Measurements from ENCODE around the gene S1PR4.

The S1PR4 gene

DNA sequence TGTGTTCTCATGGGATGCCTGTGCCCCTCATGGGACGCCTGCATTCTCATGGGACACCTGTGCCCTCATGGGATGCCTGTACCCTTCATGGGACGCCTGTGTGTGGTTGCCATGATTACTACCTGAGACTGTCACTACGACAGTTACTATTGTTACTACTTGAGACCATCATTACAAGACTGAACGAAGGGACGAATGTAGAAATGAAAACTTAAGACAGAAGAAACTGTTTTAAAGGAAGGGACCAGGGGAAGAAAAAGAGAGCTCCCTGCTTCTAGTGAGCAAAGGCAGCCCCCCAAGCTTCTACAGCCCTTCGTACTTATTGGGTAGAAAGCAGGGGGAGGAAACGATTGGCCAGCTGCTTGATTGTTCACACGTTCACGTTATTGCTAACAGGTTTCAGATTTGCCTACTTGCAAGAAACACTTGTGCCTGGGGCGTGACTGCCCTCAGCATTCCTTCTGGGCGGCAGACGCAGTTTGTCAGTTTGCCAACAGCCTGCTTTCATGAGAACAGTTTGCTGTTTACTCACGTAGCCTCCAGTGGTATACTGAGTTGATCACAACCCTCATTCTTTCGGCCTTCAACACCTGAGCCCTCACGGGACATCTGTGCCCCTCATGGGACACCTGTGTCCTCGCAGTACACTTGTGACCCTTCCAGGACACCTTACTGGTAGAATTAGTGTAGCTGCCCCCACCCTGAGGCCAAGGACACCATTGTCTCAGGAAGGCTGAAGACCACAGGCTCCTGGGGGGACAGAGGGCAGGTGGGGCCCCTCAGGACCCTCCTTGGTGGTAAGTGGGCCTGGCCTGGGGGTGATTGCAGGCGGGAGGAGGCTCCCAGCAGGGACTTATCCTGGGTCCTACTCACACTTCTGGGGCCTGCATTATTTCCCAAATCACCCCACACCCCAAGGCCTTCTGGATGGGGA is 2.5 kb upstream of the S1PR4 start:
- no peaks in the 10 kb centered on the region for H3K27me3 ChIP-seq (ENCODE audit: insufficient read depth, poor library complexity, severe bottlenecking)
- no peak overlapping the region; the same call in 1 of the 2 replicates for H3K27ac ChIP-seq (replicated peaks)
- DNase-seq (ENCODE audit: low read depth in 1 of 2, low spot score in 1 of 2): no peak
- TF ChIP-seq, protein P1, sequence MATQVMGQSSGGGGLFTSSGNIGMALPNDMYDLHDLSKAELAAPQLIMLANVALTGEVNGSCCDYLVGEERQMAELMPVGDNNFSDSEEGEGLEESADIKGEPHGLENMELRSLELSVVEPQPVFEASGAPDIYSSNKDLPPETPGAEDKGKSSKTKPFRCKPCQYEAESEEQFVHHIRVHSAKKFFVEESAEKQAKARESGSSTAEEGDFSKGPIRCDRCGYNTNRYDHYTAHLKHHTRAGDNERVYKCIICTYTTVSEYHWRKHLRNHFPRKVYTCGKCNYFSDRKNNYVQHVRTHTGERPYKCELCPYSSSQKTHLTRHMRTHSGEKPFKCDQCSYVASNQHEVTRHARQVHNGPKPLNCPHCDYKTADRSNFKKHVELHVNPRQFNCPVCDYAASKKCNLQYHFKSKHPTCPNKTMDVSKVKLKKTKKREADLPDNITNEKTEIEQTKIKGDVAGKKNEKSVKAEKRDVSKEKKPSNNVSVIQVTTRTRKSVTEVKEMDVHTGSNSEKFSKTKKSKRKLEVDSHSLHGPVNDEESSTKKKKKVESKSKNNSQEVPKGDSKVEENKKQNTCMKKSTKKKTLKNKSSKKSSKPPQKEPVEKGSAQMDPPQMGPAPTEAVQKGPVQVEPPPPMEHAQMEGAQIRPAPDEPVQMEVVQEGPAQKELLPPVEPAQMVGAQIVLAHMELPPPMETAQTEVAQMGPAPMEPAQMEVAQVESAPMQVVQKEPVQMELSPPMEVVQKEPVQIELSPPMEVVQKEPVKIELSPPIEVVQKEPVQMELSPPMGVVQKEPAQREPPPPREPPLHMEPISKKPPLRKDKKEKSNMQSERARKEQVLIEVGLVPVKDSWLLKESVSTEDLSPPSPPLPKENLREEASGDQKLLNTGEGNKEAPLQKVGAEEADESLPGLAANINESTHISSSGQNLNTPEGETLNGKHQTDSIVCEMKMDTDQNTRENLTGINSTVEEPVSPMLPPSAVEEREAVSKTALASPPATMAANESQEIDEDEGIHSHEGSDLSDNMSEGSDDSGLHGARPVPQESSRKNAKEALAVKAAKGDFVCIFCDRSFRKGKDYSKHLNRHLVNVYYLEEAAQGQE (IDR thresholded peaks at IDR 0.05; ENCODE audit: insufficient replicate concordance, low read depth): no peak
- TF ChIP-seq SPI1 (IDR thresholded peaks at IDR 0.05; ENCODE audit: borderline replicate concordance, low read depth): no peak
- TF ChIP-seq, protein P2, sequence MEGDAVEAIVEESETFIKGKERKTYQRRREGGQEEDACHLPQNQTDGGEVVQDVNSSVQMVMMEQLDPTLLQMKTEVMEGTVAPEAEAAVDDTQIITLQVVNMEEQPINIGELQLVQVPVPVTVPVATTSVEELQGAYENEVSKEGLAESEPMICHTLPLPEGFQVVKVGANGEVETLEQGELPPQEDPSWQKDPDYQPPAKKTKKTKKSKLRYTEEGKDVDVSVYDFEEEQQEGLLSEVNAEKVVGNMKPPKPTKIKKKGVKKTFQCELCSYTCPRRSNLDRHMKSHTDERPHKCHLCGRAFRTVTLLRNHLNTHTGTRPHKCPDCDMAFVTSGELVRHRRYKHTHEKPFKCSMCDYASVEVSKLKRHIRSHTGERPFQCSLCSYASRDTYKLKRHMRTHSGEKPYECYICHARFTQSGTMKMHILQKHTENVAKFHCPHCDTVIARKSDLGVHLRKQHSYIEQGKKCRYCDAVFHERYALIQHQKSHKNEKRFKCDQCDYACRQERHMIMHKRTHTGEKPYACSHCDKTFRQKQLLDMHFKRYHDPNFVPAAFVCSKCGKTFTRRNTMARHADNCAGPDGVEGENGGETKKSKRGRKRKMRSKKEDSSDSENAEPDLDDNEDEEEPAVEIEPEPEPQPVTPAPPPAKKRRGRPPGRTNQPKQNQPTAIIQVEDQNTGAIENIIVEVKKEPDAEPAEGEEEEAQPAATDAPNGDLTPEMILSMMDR (IDR thresholded peaks at IDR 0.05; ENCODE audit: insufficient read depth, low read length): no peak
- no peak for TF ChIP-seq GABPA (IDR thresholded peaks at IDR 0.05; ENCODE audit: low read depth)
- TF ChIP-seq POLR2AphosphoS5 (IDR thresholded peaks at IDR 0.05; ENCODE audit: low read depth): no peak
- no peak overlapping the region for H3K4me3 ChIP-seq (replicated peaks; ENCODE audit: insufficient read depth, low read length)

DNA sequence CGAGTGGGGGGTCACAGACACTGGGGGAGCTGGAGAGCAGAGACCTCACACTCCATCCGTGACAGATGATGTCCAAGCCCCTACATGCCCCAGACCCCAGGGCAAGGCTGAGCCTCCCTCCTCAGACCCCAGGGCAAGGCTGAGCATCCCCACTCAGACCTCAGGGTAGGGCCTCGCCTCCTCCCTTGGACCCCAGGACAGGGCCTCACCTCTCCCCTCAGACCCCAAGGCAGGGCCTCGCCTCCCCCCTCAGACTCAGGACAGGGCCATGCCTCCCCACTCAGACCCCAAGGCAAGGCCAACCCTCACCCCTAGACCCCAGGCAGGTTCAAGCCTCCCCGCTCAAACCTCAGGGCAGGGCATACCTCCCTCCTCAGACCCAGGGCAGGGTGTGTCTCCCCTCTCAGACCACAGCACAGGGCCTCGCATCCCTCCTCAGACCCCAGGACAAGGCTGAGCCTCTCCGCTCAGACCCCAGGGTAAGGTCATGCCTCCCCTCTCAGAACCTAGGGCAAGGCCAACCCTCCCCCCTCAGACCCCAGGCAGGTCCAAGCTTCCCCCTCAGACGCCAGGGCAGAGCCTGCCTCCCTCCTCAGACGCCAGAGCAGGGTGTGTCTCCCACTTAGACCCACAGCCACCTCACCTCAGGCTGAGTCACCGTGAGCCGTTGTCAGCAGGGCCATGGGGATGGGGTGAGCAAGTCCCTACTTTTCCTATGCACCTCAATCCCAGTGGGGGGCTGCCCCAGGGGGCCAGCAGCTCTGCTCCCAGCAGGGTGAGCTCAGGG is 1.7 kb upstream of the S1PR4 start:
- peak in 1 of 2 experiments; percentile 49 for DNase-seq (ENCODE audit: low read depth in 1 of 2, low spot score in 1 of 2)
- no peak overlapping the region for H3K4me3 ChIP-seq (replicated peaks; ENCODE audit: insufficient read depth, low read length)
- no peaks in the 10 kb centered on the region for H3K27me3 ChIP-seq (ENCODE audit: insufficient read depth, poor library complexity, severe bottlenecking)
- TF ChIP-seq POLR2AphosphoS5 (IDR thresholded peaks at IDR 0.05; ENCODE audit: low read depth) (no peak; the same call in 1 of the 2 replicates), GABPA (IDR thresholded peaks at IDR 0.05; ENCODE audit: low read depth) (no peak)
- TF ChIP-seq, protein P2 (IDR thresholded peaks at IDR 0.05; ENCODE audit: insufficient read depth, low read length): no peak
- H3K27ac ChIP-seq (replicated peaks): peak overlapping the region; percentile 43

DNA sequence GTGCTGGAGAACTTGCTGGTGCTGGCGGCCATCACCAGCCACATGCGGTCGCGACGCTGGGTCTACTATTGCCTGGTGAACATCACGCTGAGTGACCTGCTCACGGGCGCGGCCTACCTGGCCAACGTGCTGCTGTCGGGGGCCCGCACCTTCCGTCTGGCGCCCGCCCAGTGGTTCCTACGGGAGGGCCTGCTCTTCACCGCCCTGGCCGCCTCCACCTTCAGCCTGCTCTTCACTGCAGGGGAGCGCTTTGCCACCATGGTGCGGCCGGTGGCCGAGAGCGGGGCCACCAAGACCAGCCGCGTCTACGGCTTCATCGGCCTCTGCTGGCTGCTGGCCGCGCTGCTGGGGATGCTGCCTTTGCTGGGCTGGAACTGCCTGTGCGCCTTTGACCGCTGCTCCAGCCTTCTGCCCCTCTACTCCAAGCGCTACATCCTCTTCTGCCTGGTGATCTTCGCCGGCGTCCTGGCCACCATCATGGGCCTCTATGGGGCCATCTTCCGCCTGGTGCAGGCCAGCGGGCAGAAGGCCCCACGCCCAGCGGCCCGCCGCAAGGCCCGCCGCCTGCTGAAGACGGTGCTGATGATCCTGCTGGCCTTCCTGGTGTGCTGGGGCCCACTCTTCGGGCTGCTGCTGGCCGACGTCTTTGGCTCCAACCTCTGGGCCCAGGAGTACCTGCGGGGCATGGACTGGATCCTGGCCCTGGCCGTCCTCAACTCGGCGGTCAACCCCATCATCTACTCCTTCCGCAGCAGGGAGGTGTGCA is 587 bp downstream of the S1PR4 start:
- DNase-seq (ENCODE audit: low read depth in 1 of 2, low spot score in 1 of 2): peak in 1 of 2 experiments; percentile 53
- Histone ChIP-seq H3K27ac (replicated peaks) (peak overlapping the region; percentile 99), H3K27me3 (ENCODE audit: insufficient read depth, poor library complexity, severe bottlenecking) (no peaks in the 10 kb centered on the region), H3K4me3 (replicated peaks; ENCODE audit: insufficient read depth, low read length) (peak overlapping the region; percentile 78)
- TF ChIP-seq, protein P1 (IDR thresholded peaks at IDR 0.05; ENCODE audit: insufficient replicate concordance, low read depth): no peak
- TF ChIP-seq SPI1 (IDR thresholded peaks at IDR 0.05; ENCODE audit: borderline replicate concordance, low read depth) (no peak), POLR2AphosphoS5 (IDR thresholded peaks at IDR 0.05; ENCODE audit: low read depth) (no peak), GABPA (IDR thresholded peaks at IDR 0.05; ENCODE audit: low read depth) (no peak)
- TF ChIP-seq, protein P2 (IDR thresholded peaks at IDR 0.05; ENCODE audit: insufficient read depth, low read length): no peak

All from HL-60 (cell line).